ENCODE measurements around the gene ZNF878. TPM values are rescaled to one million over a fixed set of nuclear protein-coding genes. Genes with fewer than 3 reads are reported as not detected.

The ZNF878 gene
- total RNA-seq (2022; extraction: Qiagen RNA extraction; ENCODE audit: low read depth) = not detected in 5 replicates

GRCh38 chr19:12052497-12053169 is at the start of gene ZNF878:
Gene ZNF878, minus strand, starts transcription at chr19:12052961. Its CDS starts 160 bp downstream, at chr19:12052801.

GRCh38 chr19:12064590-12065538 is 12.1 kb upstream of the ZNF878 start, which contains the start of gene ZNF844:
Gene ZNF844, plus strand, starts transcription at chr19:12064731. Its CDS starts 143 bp downstream, at chr19:12064874.

GRCh38 chr19:12035220-12036172 is 17.3 kb downstream of the ZNF878 start, which contains the start of gene ZNF433:
Gene ZNF433, minus strand, starts transcription at chr19:12035679. Its CDS starts 140 bp downstream, at chr19:12035539.

Other genes with a start within 250 kb of the ZNF878 start
- gene ZNF440, start 238.7 kb downstream of the ZNF878 start, total RNA-seq (2022; extraction: Qiagen RNA extraction; ENCODE audit: low read depth) = 0.03 to 0.09 TPM (median 0.06 TPM) in 3 of 5 replicates, not detected in the others
- not detected in 5 replicates for gene ZNF439, start 204.2 kb downstream of the ZNF878 start, total RNA-seq (2022; extraction: Qiagen RNA extraction; ENCODE audit: low read depth)
- not detected in 5 replicates for gene ZNF69, start 165.2 kb downstream of the ZNF878 start, total RNA-seq (2022; extraction: Qiagen RNA extraction; ENCODE audit: low read depth)
- gene ZNF700, start 127.9 kb downstream of the ZNF878 start, total RNA-seq (2022; extraction: Qiagen RNA extraction; ENCODE audit: low read depth) = 0.18 to 0.39 TPM (median 0.30 TPM) in 5 replicates
- gene ZNF763, start 87.9 kb downstream of the ZNF878 start, total RNA-seq (2022; extraction: Qiagen RNA extraction; ENCODE audit: low read depth) = not detected in 5 replicates
- gene ZNF433, start 17.3 kb downstream of the ZNF878 start, total RNA-seq (2022; extraction: Qiagen RNA extraction; ENCODE audit: low read depth) = not detected in 5 replicates
- not detected in 5 replicates for gene ZNF844, start 11.8 kb upstream of the ZNF878 start, total RNA-seq (2022; extraction: Qiagen RNA extraction; ENCODE audit: low read depth)
- gene ZNF20, start 87.4 kb upstream of the ZNF878 start, total RNA-seq (2022; extraction: Qiagen RNA extraction; ENCODE audit: low read depth) = 0.15 to 0.36 TPM (median 0.29 TPM) in 3 of 5 replicates, not detected in the others
- not detected in 5 replicates for gene ZNF625, start 103.8 kb upstream of the ZNF878 start, total RNA-seq (2022; extraction: Qiagen RNA extraction; ENCODE audit: low read depth)
- gene ZNF136, start 110.1 kb upstream of the ZNF878 start, total RNA-seq (2022; extraction: Qiagen RNA extraction; ENCODE audit: low read depth) = 1.4 to 2.5 TPM (median 1.6 TPM) in 5 replicates
- 0.64 to 1.0 TPM (median 0.73 TPM) in 5 replicates for gene ZNF44, start 241.9 kb upstream of the ZNF878 start, total RNA-seq (2022; extraction: Qiagen RNA extraction; ENCODE audit: low read depth)

Measured in A549 treated with RU486 at 1 μM for 4 hours (cell line).